HG03097 (cell line): ENCODE measurements around the gene SLC25A15.
"Not testable (repeated sequence)": the region's sequence is repeated elsewhere in the genome, so short reads cannot be mapped to it uniquely, and the experiment has no call there.

ENCODE experiments used
- ATAC-seq: cut with Tn5 transposase; IDR thresholded peaks from one replicate; pipeline ENCODE4 v1.9.1; 2021; ENCODE audit not compliant: unreplicated experiment, low FRiP score

Gene SLC25A15

DNA sequence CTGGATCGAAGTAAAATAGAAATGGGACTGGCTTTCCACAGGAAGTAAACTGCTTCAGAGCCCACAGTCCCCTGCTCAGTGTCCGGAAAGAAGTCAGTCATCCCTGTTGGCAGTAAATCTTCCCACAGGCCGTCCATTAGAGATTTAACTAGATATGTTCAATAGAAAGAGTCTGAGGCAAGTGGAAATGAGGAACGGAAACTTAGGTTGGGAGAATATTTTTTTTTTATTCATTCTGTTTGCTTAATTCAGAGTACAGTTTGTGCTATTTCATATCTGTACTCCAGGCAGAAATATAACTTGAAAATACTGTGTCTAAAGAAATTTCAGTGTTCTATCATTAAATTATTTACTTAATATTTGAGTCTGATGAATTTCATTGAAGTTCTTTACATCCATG lies 22.7 kb downstream of the SLC25A15 start:
- ATAC-seq: no peak

DNA sequence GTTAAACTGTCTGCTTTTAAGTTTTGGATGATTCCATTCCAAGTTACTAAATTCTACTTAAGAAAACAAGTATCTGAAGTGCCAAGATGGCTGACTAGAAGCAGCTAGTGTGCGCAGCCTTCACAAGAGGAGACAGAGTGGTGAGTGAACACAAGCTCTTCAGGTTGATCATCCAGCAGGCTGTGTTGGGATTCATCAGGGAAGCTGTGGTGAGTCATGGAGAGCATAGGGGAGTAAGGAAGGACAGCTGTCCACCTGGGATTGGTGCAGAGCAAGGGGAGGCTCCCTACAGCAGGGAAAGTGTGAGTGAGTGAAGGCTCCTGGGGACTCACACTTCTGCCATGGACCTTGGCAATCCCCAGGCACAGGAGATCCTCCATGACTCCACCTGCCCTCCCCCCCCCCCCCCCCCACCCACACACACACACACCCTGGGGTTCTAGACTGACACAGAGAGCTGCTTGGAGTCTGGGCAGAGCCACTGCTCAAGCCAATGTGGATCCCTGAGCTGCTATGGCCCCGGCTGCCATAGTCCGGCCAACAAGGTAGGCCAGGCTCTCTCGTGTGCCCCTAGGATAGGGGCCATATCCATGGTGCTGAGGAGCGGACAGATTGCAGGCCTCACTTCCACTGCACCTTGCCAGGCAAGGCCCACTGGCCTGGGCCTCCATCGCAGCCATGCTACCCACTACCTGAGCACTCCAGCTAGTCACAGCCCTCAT lies 23.5 kb downstream of the SLC25A15 start:
- ATAC-seq: no peak

DNA sequence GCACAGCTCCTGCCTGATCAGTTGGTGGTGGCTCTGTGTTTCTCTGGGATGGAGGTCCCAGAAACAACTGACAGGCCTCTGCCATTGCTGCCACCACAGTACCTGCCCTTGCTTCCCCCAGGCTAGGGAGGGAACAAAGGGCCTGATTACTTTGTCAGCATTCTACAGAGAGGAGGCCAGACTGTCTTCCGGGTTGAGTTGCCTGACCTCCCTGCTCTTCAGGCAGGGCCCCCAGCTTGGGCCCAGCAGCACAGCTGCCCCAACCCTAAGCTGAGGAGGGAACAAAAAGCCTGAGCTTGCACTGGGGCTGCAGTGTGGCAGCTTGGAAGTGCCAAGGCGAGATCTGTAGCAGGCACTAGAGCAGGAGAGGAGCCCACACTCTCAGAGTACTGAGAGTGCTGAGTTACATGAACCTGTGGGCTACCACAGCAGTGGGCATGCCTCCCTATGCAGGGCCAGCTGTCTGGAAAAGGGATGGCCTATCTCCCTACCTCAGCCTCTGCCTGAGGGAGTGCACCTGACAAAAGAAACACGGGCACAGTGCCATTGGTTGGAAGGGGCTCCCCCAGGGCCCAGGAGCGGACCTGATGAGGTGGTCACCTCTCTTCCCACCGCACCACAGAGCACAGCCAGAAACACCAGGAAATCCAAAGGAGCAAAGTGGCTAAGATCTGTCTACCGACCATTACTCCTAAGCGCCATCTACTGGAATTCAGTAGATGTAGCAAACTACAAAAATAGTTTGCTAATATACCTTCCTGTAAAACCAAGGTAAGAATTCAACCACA lies 24.4 kb downstream of the SLC25A15 start:
- ATAC-seq: no peak

DNA sequence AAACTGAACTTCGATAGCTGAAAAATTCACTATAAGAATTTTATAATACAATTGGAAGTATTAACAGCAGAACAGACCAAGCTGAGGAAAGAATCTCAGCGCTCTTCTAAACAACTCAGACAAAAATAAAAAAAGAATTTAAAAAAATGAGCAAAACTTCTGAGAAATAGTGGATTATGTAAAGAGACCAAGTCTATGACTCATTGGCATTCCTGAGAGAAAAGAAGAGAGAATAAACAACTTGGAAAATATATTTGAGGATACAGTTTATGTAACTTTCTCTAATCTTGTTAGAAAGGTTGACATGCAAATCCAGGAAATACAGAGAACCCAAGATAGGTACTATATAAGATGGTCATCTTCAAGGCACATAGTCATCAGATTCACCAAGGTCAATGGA lies 25.4 kb downstream of the SLC25A15 start:
- no peak for ATAC-seq

DNA sequence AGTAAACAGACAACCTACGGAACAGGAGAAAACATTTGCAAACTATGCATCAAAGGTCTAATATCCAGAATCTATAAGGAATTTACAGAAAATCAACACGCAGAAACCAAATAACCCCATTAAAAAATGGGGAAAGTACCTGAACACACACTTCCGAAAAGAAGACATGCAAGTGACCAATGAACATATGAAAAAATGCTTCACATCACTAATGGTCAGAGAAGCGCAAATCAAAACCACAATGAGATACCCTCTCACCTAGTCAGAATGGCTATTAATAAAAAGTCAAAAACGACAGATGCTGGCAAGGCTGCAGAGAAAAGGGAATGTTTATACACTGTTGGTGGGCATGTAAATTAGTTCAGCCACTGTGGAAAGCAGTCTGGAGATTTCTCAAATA lies 29.5 kb downstream of the SLC25A15 start:
- ATAC-seq: no peak

DNA sequence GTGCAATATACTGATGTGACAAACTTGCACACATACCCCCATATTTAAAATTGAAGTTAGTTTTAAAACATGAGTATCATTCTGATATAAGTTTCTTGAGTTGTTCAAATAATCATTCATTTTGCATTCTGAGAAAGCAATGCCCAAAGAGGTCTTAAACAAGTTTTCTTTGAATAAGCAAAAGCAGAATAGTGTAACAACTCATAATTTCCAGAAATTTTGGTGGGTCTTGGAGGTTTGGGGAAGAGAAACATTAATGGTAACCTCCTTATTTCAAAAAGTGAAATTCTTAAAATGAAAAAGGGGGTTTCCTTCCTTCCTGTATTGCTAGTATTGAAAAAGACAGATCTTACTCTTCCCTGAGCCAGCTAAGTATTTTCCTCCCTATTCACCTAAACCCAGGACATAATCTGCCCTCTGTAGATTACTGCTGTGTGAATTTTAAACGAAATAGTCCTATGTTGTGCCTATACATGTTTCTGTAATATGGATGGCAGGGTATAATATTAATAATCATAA lies 30.4 kb downstream of the SLC25A15 start:
- no peak for ATAC-seq

DNA sequence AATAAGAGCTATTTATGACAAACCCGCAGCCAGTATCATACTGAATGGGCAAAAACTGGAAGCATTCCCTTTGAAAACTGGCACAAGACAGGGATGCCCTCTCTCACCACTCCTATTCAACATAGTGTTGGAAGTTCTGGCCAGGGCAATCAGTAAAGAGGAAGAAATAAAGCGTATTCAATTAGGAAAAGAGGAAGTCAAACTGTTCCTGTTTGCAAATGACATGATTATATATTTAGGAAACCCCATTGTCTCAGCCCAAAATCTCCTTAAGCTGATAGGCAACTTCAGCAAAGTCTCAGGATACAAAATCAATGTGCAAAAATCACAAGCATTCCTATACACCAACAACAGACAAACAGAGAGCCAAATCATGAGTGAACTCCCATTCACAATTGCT lies 50.3 kb downstream of the SLC25A15 start:
- not testable (repeated sequence) for ATAC-seq

DNA sequence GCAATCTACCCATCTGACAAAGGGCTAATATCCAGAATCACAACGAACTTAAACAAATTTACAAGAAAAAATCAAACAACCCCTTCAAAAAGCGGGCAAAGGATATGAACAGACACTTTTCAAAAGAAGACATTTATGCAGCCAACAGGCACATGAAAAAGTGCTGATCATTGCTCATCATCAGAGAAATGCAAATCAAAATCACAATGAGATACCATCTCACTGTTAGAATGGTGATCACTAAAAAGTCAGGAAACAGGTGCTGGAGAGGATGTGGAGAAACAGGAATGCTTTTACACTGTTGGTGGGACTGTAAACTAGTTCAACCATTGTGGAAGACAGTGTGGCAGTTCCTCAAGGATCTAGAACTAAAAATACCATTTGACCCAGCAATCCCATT lies 51.5 kb downstream of the SLC25A15 start:
- not testable (repeated sequence) for ATAC-seq
